ENCODE results near the gene RNF208. TPM values are rescaled to one million over a fixed set of nuclear protein-coding genes. Genes with fewer than 3 reads are reported as not detected.

RNF208 gene
- total and polyA plus RNA-seq, 9 of the 15 experiments (the other 6 are each of a cell fraction or from before 2014, with no cell fraction given), result 0.15 to 6.9 (median 0.50) TPM; not detected in 2

GRCh38 chr9:137268538-137269201, 46.6 kb upstream of the RNF208 start (continued):
- TF ChIP-seq ZNF407 (IDR thresholded peaks at IDR 0.05; ENCODE audit: low read depth), result peak; percentile 57; the same call in 1 of the 2 replicates
- peak; percentile 97 for TF ChIP-seq NFE2 (IDR thresholded peaks at IDR 0.05; ENCODE audit: low read depth)
- no peak for TF ChIP-seq RBM25 (IDR thresholded peaks at IDR 0.05; ENCODE audit: low read depth, low read length, severe bottlenecking)
- peak; percentile 75 for TF ChIP-seq CBFA2T3 (IDR thresholded peaks at IDR 0.05)
- no peak for TF ChIP-seq MCM3 (IDR thresholded peaks at IDR 0.05)
- TF ChIP-seq LARP7 (IDR thresholded peaks at IDR 0.05), result peak; percentile 87
- peak; percentile 70; the same call in 1 of the 2 replicates for TF ChIP-seq NR2C2 (CRISPR knock-in tag; IDR thresholded peaks at IDR 0.05)
- TF ChIP-seq NR2C2 (tag; IDR thresholded peaks at IDR 0.05), result peak; percentile 70
- TF ChIP-seq MIER1 (IDR thresholded peaks at IDR 0.05; ENCODE audit: low read depth), result peak; percentile 69; the same call in 1 of the 2 replicates
- TF ChIP-seq MEIS2 (IDR thresholded peaks at IDR 0.05; ENCODE audit: partially characterized antibody), result peak; percentile 25
- TF ChIP-seq ZFX (CRISPR knock-in tag; IDR thresholded peaks at IDR 0.05), result peak; percentile 34
- 0 out of 2 replicates have a peak, but pooled peaks have one; percentile 5 for TF ChIP-seq TEAD2 (tag; IDR thresholded peaks at IDR 0.05)
- TF ChIP-seq SP2 (IDR thresholded peaks at IDR 0.05; ENCODE audit: extremely low read depth, low read depth, low read length, poor library complexity, severe bottlenecking), result no peak
- TF ChIP-seq TFAP4 (CRISPR knock-in tag; IDR thresholded peaks at IDR 0.05; ENCODE audit: borderline replicate concordance), result peak; percentile 36; the same call in 1 of the 2 replicates
- TF ChIP-seq ZNF830 (CRISPR knock-in tag; IDR thresholded peaks at IDR 0.05), result no peak
- TF ChIP-seq ZSCAN32 (CRISPR knock-in tag; IDR thresholded peaks at IDR 0.05), result no peak
- peak; percentile 43 for TF ChIP-seq RBBP5 (IDR thresholded peaks at IDR 0.05; ENCODE audit: borderline replicate concordance, insufficient read depth, low read length, poor library complexity, severe bottlenecking)
- TF ChIP-seq RAD21 (CRISPR knock-in tag; conservative IDR thresholded peaks at IDR 0.05 in 1 of 2, IDR thresholded peaks at IDR 0.05 in 1 of 2), result no peak

Measured in K562 (cell line).